HCT116 (cell line): ENCODE results near the gene DNM1.

Source experiments
- CEBPB ChIP-seq: IDR thresholded peaks from 2 replicates; pipeline ENCODE4 v1.6.1; 2012; ENCODE audit warnings: low read depth
- CTCF ChIP-seq, 3 experiments: fragments of 200-600 bp in 1 of 3; sonication (generic) in 1 of 3; IDR thresholded peaks in 2 of 3; conservative IDR thresholded peaks in 1 of 3; 2 replicates each; pipeline ENCODE4 v1.5.1; 2012 to 2017; ENCODE audit warnings: low read depth in 2 of 3, low read length in 2 of 3, antibody characterized with exemption in 1 of 3, borderline replicate concordance in 1 of 3, control low read depth in 1 of 3, mild to moderate bottlenecking in 1 of 3, mixed read lengths in 1 of 3, mixed run types in 1 of 3, moderate library complexity in 1 of 3; ENCODE audit not compliant: insufficient read depth in 1 of 3
- TF ChIP-seq, protein P1 (sequence below): IDR thresholded peaks from 2 replicates; pipeline ENCODE4 v1.6.1; 2012

GRCh38 chr9:128175102-128175563 is 28.0 kb upstream of the DNM1 start:
- TF ChIP-seq CTCF (IDR thresholded peaks at IDR 0.05 in 2 of 3, conservative IDR thresholded peaks at IDR 0.05 in 1 of 3; ENCODE audit: borderline replicate concordance in 1 of 3, insufficient read depth in 1 of 3, low read depth in 2 of 3, low read length in 2 of 3) (no peak), CEBPB (no peak)
- TF ChIP-seq, protein P1, sequence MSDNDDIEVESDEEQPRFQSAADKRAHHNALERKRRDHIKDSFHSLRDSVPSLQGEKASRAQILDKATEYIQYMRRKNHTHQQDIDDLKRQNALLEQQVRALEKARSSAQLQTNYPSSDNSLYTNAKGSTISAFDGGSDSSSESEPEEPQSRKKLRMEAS, result no peak
